Effector memory CD8-positive, alpha-beta T cell (primary cell): Measurements from ENCODE around the gene OPRL1.
"Not testable (repeated sequence)": the region's sequence is repeated elsewhere in the genome, so short reads cannot be mapped to it uniquely, and the experiment has no call there.

Source experiments
- ATAC-seq: fragments of 150-1000 bp; cut with Tn5 transposase; replicated peaks from 2 replicates; pipeline ENCODE4 v1.10.0; 2021; ENCODE audit warnings: mild to moderate bottlenecking, moderate library complexity
- DNase-seq, 3 experiments: peaks; one replicate each; pipeline ENCODE4 v3.0.0; 2021
- H3K27ac Mint-ChIP-seq, 2 donors: one replicate each; pipeline ENCODE4 v1.8.0; 2022; ENCODE audit warnings: mild to moderate bottlenecking in 2 of 2, mixed read lengths in 2 of 2, moderate library complexity in 2 of 2
- H3K27me3 Mint-ChIP-seq, 2 donors: one replicate each; pipeline ENCODE4 v1.8.0; 2022; ENCODE audit warnings: mixed read lengths in 2 of 2
- H3K36me3 Mint-ChIP-seq: one replicate; pipeline ENCODE4 v1.8.0; 2022; ENCODE audit warnings: mild to moderate bottlenecking, moderate library complexity, mixed read lengths; ENCODE audit not compliant: insufficient read depth
- H3K4me1 Mint-ChIP-seq, 2 donors: one replicate each; pipeline ENCODE4 v1.8.0; 2022; ENCODE audit warnings: low read depth in 2 of 2, mixed read lengths in 2 of 2
- H3K4me3 Mint-ChIP-seq, 2 donors: one replicate each; pipeline ENCODE4 v1.8.0; 2022; ENCODE audit warnings: mild to moderate bottlenecking in 2 of 2, mixed read lengths in 2 of 2, moderate library complexity in 2 of 2
- H3K9me3 Mint-ChIP-seq, 2 donors: one replicate each; pipeline ENCODE4 v1.8.0; 2022; ENCODE audit warnings: mixed read lengths in 2 of 2

Gene OPRL1

GRCh38 chr20:64131406-64131805 lies 51.5 kb downstream of the OPRL1 start:
- peaks cover 39 to 48% of the 10 kb centered on the region in 2 donors for H3K27me3 Mint-ChIP-seq
- no peak for DNase-seq

GRCh38 chr20:64133951-64134407 lies 54.1 kb downstream of the OPRL1 start:
- Mint-ChIP-seq H3K27me3 (peaks cover 30 to 43% of the 10 kb centered on the region in 2 donors), H3K36me3 (no peaks in the 10 kb centered on the region), H3K27ac (no peak overlapping the region), H3K9me3 (no peaks in the 10 kb centered on the region), H3K4me1 (no peaks in the 10 kb centered on the region), H3K4me3 (no peak overlapping the region)
- DNase-seq (no peak), ATAC-seq (peak; percentile 14)

More at GRCh38 chr20:64131406-64131805, 51.5 kb downstream of the OPRL1 start:
- Mint-ChIP-seq H3K4me3 (no peak overlapping the region), H3K9me3 (no peaks in the 10 kb centered on the region), H3K4me1 (no peaks in the 10 kb centered on the region), H3K27ac (no peak overlapping the region), H3K36me3 (no peaks in the 10 kb centered on the region)
- no peak for ATAC-seq

- ATAC-seq, H3K4me1 Mint-ChIP-seq, H3K9me3 Mint-ChIP-seq, H3K27ac Mint-ChIP-seq, DNase-seq, H3K36me3 Mint-ChIP-seq, H3K4me3 Mint-ChIP-seq: not testable (repeated sequence)
- peaks cover 23 to 36% of the 10 kb centered on the region in 2 donors for H3K27me3 Mint-ChIP-seq
Observed at GRCh38 chr20:64134744-64135143, 54.9 kb downstream of the OPRL1 start.

- Mint-ChIP-seq H3K4me1 (no peaks in the 10 kb centered on the region), H3K4me3 (no peak overlapping the region), H3K9me3 (no peaks in the 10 kb centered on the region), H3K27ac (no peak overlapping the region), H3K27me3 (peaks cover 22 to 33% of the 10 kb centered on the region in 2 donors), H3K36me3 (no peaks in the 10 kb centered on the region)
- ATAC-seq (no peak), DNase-seq (no peak)
Observed at GRCh38 chr20:64136004-64136710, 56.3 kb downstream of the OPRL1 start.

- peaks cover 28 to 44% of the 10 kb centered on the region in 2 donors for H3K27me3 Mint-ChIP-seq
- H3K4me3 Mint-ChIP-seq = no peak overlapping the region
- no peaks in the 10 kb centered on the region for H3K9me3 Mint-ChIP-seq
- ATAC-seq (no peak), DNase-seq (no peak)
- H3K4me1 Mint-ChIP-seq = no peaks in the 10 kb centered on the region
- no peaks in the 10 kb centered on the region for H3K36me3 Mint-ChIP-seq
- no peak overlapping the region for H3K27ac Mint-ChIP-seq
Observed at GRCh38 chr20:64137598-64138031, 57.7 kb downstream of the OPRL1 start.

- DNase-seq = no peak
- H3K27ac Mint-ChIP-seq = no peak overlapping the region
- no peaks in the 10 kb centered on the region for H3K4me1 Mint-ChIP-seq
- no peak for ATAC-seq
- peaks cover 28 to 44% of the 10 kb centered on the region in 2 donors for H3K27me3 Mint-ChIP-seq
- no peaks in the 10 kb centered on the region for H3K36me3 Mint-ChIP-seq
- no peaks in the 10 kb centered on the region for H3K9me3 Mint-ChIP-seq
- H3K4me3 Mint-ChIP-seq = no peak overlapping the region
Observed at GRCh38 chr20:64138276-64138815, 58.5 kb downstream of the OPRL1 start.

- H3K36me3 Mint-ChIP-seq = no peaks in the 10 kb centered on the region
- no peak overlapping the region for H3K27ac Mint-ChIP-seq
- H3K9me3 Mint-ChIP-seq = peaks cover 3 to 5% of the 10 kb centered on the region in 2 donors
- H3K4me3 Mint-ChIP-seq = no peak overlapping the region
- H3K27me3 Mint-ChIP-seq = peaks cover 32 to 44% of the 10 kb centered on the region in 2 donors
- no peak for ATAC-seq
- no peak for DNase-seq
- H3K4me1 Mint-ChIP-seq = no peaks in the 10 kb centered on the region
Observed at GRCh38 chr20:64139199-64140060, 59.5 kb downstream of the OPRL1 start.

DNA sequence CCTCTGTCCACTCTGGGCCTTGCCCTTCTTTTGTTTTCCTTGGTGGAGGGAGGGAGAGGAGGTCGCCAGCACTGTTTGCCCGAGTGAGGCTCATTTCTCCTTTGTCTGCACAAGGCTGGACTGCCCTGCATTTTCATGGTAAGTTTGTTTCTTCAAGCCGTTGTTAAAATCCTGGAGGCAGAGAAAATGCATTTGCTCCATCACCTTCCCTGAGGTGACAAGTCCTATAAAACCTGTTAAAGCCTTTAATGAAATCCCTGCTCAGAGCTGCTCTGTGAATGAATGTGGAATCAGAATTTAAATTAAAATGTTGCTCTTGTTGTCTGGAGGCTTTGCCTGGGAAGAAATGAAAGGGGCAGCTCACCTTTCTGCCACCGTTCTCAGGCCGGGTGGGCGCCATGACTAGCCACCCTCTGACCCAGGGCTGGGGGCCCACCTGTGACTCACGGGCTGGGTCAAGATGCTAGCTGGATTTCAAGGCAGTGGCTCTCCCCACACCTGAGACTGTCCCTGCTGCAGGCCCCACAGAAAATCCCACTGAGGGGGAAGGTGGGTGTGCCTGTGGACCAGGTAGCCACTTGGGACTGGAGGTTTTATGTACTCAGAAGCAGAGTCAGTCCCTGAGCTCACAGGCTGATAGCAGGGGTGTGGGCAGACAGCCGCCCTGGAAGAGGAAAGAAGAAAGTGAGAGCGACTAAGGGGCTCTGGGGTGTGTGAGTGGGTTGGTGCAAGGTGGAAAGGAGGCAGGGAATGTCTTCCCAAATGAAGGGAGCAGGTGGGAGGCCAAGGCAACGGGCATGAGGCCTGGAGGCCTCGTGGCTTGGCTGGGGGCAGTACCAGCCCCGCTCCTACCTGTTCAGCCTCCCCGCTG lies 60.4 kb downstream of the OPRL1 start:
- Mint-ChIP-seq H3K27ac (no peak overlapping the region), H3K27me3 (peaks cover 40 to 49% of the 10 kb centered on the region in 2 donors), H3K4me1 (no peaks in the 10 kb centered on the region), H3K4me3 (no peak overlapping the region), H3K9me3 (peaks cover 8 to 13% of the 10 kb centered on the region in 2 donors), H3K36me3 (no peaks in the 10 kb centered on the region)
- ATAC-seq (no peak), DNase-seq (no peak)

DNA sequence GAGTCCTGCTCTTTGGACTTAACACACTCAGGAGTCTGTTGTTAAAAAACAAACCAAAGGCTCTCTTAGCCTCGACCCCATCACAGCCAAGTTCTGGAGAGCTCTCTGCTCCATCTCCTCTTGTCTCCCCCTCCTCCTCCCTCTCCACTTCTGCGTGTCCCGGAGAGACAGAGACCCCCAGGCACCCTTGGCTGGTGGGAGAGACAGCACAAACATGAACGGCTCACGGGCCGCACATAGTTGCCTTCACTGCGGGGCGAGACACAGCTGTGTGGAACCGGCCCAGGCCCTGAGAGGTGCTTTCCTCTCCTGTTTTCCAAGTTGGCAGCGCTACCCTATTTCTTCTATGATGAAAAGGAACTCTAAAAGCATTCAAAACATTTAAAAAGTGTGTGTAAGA lies 61.1 kb downstream of the OPRL1 start:
- peaks cover 8 to 14% of the 10 kb centered on the region in 2 donors for H3K9me3 Mint-ChIP-seq
- no peaks in the 10 kb centered on the region for H3K4me1 Mint-ChIP-seq
- H3K27ac Mint-ChIP-seq = no peak overlapping the region

GRCh38 chr20:64142590-64142989 lies 62.7 kb downstream of the OPRL1 start:
- H3K36me3 Mint-ChIP-seq = peaks cover under 1% of the 10 kb centered on the region
- peaks cover 30 to 44% of the 10 kb centered on the region in 2 donors for H3K27me3 Mint-ChIP-seq
- no peak overlapping the region for H3K27ac Mint-ChIP-seq
- peaks cover 8 to 14% of the 10 kb centered on the region in 2 donors for H3K9me3 Mint-ChIP-seq
- H3K4me3 Mint-ChIP-seq = no peak overlapping the region
- no peak for ATAC-seq
- no peak for DNase-seq
- H3K4me1 Mint-ChIP-seq = no peaks in the 10 kb centered on the region

More for the DNA sequence above, 61.1 kb downstream of the OPRL1 start:
- ATAC-seq (no peak), DNase-seq (no peak)
- Mint-ChIP-seq H3K36me3 (no peaks in the 10 kb centered on the region), H3K4me3 (no peak overlapping the region), H3K27me3 (peaks cover 35 to 45% of the 10 kb centered on the region in 2 donors)

GRCh38 chr20:64143018-64143801 lies 63.3 kb downstream of the OPRL1 start:
- Mint-ChIP-seq H3K4me3 (no peak overlapping the region), H3K27ac (no peak overlapping the region), H3K4me1 (no peaks in the 10 kb centered on the region), H3K27me3 (peaks cover 30 to 47% of the 10 kb centered on the region in 2 donors), H3K9me3 (peaks cover 8 to 14% of the 10 kb centered on the region in 2 donors), H3K36me3 (peaks cover 2% of the 10 kb centered on the region)
- DNase-seq (no peak), ATAC-seq (no peak)

- no peak overlapping the region for H3K27ac Mint-ChIP-seq
- DNase-seq (no peak), ATAC-seq (no peak)
- peaks cover 2% of the 10 kb centered on the region for H3K36me3 Mint-ChIP-seq
- H3K9me3 Mint-ChIP-seq = peaks cover 8 to 14% of the 10 kb centered on the region in 2 donors
- no peaks in the 10 kb centered on the region for H3K4me1 Mint-ChIP-seq
- H3K27me3 Mint-ChIP-seq = peaks cover 30 to 47% of the 10 kb centered on the region in 2 donors
- H3K4me3 Mint-ChIP-seq = no peak overlapping the region
Observed at GRCh38 chr20:64144144-64144912, 64.4 kb downstream of the OPRL1 start.
